NCI-H1930 (cell line): ENCODE results near the gene RASA4.
"Not testable (repeated sequence)": the region's sequence is repeated elsewhere in the genome, so short reads cannot be mapped to it uniquely, and the experiment has no call there.

Experiments
- DNase-seq, 2 experiments: peaks; one replicate each; lab custom pipeline; 2025; lab: John Stamatoyannopoulos, UW

Gene RASA4

DNA sequence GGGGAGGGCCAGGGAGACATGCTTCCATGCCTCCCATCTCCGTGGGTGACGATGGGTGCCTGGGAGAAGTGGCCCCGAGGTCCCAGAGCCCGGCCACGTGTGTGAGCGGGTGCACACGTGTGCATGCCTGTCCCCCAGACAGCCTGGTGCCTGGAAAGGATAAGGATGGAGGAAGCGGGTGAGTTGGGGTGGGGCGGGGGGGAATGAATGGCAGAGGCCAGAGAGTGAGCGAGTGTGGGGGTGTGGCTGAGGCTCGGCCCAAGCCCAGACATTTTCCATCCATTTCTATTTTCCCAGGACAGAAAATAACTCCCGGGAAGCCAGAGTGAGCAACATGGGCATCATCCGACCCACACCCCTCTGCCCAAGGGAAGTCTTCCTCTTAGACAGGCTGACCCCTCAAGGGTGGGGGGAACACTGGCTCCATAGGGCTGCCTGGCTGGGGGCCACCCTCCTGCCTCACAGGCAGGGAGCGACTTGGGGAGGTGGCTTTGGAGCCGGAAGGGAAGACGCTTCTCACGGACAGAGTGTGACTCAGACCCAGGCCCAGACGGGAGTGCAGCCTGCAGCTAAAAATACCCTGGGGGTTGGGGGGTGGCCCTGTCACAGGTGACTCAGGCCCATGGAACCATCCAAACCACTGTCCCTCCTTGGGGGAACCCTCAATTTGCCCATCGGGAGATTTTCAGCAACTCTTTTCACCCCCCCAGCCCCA, 12.0 kb downstream of the RASA4 start:
- DNase-seq, result not testable (repeated sequence)

DNA sequence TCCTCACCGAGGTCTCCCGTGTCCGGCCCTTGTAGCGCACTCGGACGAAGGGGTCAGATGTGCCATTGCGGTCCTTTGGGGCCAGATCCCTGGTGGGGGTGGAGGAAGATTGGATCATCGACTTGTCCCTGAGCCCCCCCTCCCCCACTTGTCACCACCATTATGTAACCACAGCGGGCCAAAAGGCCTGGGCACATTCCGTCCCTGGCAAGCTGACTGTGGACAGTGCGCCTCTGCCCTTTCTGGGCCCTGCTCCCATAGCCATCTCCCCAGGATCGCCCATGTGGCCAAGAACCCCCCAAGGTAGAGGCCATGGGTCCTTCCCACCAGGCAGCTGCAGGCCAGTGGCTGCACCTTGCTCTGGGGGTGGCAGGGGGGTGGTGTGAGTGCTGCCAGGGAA, 14.2 kb downstream of the RASA4 start:
- not testable (repeated sequence) for DNase-seq

DNA sequence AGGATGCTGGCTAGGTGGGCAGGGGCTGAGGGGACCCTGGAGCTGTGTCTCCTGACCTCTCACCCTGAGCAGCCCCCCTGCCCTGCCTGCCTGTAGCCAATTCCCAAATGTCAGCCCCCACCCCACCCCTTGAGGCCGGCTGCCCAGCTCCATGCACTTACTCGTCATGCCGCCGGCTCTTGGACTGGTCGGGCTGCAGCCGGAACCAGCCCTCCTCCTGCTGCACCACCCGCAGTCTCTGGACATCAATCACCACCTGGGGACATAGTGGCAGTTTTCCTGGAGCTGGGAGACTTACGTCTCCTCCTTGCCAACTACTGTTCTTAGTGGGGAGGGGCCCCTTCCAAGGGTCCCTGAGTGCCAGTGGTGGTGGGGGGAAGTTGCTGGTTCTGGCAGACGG, 16.9 kb downstream of the RASA4 start:
- not testable (repeated sequence) for DNase-seq

DNA sequence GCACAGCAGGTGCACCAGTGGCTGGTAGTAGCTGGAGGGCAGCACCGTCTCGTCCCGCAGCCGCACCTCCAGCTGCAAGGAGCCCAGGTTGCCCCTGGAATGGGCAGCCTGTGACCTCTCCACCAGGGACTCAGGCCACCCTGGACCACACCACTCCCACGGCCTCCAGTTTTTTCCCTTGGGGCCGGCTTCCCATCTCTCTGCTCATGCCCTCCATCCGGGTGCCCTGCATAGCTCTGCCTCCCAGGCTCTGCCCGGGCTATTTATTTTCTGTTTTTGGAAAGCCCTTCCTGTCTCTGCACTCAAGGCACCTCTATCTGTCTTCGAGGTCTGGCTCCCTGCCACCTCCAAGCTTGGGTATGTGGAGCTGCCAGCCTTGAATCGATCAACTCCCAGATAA, 20.5 kb downstream of the RASA4 start:
- not testable (repeated sequence) for DNase-seq

DNA sequence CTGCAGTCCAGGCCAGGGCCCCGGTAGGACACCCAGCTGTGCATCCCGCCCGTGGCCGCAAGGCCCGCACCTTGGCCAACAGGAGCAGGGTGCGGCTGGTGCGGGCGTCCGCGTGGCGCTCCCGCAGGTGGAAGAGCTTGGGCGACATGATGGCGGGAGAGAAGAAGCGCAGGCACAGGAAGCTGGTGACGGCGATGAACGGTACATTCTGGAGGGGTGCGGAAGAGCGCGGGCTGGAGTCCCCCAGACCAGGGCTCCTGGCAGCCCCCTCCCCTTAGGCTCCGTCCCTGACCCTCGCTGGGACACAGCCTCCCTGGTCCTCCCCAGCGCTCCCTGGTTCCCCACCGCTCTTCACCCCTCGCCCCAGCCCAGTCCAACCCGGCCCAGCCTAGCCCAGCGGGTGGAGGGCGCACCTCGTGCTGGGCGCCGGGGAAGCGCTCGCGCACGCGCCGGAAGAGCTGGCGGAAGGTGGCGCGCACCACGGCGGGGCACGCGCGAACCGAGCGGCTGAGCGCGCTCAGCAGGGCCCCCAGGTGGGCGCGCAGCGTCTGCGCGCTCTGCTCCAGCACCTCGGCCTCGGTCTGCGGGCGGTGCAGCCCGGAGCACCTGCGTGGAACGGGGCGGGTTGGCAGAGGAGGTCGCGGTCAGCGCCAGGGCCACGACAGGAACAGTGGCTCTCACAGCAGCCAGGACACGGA, 22.8 kb downstream of the RASA4 start:
- DNase-seq, result not testable (repeated sequence)

DNA sequence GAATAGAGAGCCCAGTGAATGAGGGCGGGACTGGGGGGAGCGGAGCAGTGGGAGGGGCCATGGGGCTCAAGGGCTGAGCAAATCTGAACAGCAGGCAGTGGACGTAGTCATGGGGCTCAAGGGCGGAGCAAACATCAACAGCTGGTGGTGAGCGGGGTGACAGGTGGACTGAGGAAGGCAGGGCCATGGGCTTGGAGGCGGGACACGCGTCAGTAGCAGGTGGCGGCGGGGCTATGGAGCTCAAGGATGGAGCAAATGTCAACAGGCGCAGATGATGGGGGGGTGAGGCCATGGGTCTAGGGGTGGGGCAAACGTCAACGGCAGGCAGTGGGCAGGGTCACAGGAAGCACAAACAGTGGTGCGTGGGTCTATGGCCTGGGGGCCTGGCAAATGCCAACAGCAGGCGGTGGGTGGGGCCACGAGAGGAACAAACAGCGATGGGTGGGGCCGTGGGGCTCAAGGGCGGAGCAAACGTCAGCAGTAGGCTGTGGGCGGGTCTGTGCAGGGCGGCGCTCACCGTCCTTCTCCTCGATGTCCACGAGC, 24.0 kb downstream of the RASA4 start:
- not testable (repeated sequence) for DNase-seq

DNA sequence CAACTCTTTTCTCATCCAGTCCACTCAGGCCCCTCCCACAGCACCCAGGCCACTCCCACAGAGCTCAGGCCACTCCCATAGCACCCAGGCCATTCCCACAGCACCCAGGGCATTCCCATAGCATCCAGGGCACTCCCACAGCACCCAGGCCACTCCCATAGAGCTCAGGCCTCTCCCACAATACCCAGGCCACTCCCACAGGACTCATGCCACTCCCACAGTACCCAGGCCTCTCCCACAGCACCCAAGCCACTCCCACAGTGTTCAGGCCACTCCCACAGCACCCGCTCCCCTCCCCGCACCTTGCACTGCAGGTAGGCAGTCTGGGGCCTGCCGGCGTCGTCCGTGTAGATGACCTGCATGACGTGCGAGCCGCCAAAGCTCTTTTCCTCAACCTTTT, 26.7 kb downstream of the RASA4 start:
- not testable (repeated sequence) for DNase-seq

DNA sequence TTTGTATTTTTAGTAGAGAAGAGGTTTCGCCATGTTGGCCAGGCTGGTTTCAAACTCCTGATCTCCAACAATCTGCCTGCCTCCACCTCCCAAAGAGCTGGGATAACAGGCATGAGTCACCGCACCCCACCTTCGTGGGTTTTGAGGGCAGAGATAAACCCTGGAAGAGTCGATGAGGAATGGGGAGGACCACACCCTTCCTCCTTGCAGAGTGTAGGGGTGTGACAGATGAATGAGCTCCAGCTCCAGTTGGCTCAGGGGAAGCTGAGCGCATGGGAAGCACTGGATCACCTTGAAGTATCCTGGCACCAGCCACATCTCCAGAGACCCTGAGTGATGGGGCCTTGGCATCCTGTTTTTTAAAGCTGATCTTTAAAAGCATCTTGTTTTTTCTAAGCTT, 33.1 kb downstream of the RASA4 start:
- DNase-seq, result not testable (repeated sequence)

DNA sequence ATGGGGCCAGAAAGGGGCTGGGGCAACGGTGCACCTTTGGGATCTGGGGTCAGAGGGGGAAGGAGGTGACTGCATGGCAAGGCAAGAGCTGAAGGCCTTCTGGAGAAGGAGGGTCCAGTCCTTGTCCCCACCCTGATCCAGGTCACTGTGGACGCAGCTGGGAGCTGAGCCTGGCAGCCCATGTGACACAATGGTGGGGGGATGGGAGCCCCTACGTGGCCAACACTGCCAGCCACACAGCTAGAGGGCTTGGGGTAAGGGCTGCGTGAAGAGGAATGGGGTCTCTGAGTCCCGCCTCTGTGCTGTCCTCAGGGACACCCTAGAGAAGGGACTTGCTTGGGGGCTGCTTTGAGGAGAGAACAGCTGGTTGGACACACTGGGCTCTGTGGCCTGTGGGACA, 34.8 kb downstream of the RASA4 start:
- not testable (repeated sequence) for DNase-seq

DNA sequence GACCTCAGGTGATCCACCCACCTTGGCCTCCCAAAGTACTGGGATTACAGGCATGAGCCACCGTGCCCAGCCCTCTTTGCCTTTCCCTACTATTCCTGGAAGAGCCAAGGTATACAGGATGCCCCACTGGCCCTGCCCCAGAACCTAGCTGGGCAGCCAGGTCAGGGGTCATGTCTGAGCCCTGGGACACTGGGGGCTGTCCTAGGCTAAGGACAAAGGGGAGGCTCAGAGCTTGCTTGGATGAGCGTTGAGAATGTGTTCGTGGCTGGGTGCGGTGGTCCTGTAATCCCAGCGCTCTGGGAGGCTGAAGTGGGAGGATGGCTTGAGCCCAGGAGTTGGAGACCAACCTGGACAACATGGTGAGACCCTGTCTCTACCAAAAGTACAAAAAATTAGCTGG, 38.1 kb downstream of the RASA4 start:
- not testable (repeated sequence) for DNase-seq

DNA sequence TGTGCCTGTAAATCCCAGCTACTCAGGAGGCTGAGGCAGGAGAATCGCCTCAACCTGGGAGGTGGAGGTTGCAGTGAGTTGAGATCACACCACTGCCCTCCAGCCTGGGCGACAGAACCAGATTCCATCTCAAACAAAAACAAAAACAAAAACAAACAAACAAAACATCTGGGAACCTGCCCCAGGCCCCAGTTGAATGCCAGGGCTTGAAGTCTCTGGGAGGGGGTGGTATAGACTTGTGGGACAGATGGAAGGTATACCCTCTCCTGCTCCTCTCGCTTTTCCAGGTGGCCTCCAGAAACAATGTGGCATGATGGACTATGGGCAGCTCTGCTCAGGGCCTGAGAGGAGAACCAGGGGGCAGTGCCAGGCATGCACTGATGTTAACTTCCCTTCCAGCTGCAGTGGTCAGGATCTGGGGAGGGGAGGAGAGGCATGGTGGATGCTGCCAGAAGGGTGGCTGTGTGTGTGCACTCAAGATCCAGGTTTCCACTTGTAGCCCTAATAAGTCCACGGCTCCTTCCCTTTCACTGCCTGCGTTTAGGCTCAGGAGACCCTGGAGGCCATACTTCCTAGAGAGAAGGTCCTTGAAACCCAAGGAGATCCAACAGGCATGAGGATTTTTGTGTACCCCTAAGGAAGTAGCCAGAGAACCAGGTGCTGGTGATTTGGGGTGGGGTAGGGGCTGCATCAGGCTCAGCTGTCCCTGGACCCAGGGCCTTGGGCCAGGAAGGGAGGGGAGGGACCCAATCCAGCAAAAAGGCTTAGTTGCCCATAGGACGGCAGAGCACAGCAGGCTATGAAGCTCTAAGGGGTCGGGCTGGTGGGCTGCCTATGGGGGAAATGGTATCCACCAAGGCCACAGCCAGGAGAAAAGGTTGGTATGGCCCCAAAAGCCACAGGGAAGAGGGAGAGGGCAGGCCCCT, 39.0 kb downstream of the RASA4 start:
- not testable (repeated sequence) for DNase-seq

DNA sequence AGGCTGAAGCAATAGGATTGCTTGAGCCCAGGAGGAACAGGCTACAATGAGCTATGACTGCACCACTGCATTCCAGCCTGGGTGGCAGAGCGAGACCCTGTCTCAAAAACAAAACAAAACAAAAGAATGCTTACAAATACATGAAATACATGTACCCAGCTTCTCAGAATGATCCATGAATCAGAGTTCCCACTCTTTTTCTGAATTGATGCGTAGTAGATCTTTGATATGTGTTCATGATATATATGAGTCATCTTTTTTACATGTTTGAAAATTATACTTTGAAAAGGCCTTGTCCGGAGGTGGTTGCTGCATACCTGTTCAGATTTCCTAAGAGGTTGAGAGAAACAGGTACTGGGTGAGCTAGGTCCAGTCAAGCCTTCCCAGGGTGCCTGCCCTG, 40.2 kb downstream of the RASA4 start:
- DNase-seq, result not testable (repeated sequence)

DNA sequence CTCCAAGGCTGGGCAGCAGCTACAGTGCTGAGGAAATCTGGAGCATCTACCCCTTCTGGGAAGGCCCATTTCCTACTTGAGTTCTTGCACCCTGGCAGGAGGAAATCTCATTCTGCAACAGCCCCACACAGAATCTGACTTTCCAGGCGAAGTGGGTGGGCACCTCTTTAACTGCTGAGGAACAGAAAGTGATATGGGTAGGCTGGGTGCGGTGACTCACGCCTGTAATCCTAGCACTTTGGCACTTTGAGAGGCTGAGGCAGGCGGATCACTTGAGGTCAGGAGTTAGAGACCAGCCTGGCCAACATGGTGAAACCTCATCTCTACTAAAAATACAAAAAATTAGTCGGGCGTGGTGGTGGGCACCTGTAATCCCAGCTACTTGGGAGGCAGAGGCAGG, 41.9 kb downstream of the RASA4 start:
- not testable (repeated sequence) for DNase-seq

DNA sequence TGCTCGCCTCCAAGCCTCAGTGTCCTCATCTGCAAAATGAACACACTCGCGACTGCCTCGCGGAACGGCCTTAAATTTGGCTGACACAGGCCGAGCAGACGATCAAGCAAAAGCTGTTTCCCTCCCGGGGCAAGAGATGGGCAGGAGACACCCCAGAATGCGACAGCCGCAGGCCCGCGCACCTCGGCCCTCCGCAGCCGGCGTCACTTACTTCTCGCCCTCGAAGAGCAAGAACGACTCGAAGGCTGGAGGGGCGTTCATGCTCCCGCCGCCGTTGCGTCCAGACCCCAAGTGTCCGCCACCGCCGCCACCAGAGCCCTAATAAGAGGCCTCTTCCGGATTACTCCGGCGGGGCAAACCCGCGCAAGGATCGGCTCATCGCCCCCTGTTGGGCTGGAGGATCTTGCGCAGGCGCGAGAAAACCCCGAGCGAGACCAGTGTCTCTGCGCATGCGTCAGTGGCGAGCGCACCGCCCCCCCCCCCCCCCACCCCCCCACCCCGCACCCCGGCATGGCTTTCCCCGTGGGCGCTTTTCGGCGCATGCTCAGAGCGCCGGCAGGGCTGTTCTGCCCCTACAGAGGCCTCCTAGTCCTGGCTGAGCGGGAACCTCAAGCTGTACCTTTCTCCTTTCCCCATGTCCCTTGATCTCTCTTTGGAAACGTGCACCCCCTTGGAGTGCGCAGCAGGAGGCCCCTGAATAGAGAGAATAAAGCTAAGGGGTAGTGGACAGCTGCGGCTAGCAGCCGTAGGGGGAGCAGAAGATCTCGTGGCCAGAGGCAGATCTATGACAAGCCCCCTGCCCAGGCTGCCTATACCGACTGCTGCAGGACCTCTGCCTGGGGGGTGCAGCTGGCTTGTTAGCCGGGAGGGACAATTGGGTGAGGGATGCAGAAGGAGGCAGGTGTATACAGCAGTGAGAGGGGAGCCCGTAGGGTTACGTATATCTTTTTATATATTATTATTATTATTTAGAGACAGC, 44.0 kb downstream of the RASA4 start, which contains the start of gene POLR2J3:
Gene POLR2J3, minus strand, starts transcription at position 323 of the 979 bp plus-strand sequence. Its CDS starts 62 bp downstream, at position 261.
- DNase-seq, result not testable (repeated sequence)

DNA sequence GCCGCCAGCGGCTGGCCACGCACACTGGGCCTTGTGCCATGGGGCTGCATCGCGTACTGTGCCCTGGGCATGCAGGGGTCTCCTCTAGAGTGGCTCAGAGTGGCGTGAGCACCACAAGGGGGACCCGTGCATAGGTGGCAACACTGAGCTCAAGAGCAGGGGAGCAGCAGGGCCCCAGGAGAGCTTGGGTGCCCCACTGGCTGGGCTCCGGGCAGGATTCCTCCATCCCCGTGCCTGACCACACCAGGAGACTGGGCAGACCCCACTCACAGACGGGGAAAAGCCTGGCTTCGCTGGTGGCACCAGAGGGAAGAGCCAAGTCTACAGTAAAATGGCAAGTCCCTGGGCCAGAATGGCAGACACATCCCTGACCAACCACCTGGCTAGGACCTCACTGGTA, 47.9 kb downstream of the RASA4 start:
- not testable (repeated sequence) for DNase-seq

DNA sequence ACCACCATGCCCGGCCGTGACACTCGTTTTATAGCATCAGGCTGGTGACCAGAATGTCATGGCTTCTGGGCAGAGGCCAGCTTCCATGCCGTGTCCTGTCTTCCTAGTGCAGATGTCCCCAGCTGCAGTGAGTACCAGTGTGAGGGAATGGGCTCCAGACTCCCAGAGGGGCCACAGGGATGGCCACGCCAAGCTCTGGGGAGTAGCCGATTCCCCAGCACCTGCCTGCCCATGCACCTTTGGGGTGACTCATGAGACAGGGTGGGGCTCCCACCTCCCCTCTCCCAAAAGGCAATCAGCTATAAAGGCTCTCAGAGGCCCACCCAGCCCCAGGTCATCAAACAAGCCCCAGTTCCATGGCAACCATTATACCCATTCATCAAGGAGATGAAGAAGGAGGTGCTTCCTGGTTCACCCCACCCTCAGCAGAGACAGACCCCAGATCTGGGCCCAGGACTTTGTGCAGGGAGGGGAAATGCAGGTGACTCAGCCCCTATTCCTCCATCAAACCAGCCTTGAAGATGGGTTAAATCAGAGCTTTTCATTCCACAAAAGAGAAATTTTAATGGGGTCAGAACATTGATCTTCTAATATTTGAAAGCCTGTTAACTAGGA, 65.6 kb downstream of the RASA4 start, which contains the start of gene SPDYE2:
Gene SPDYE2, plus strand, starts transcription at position 419 of the 615 bp plus-strand sequence. CDS start 2,030 bp downstream, outside the sequence.
- not testable (repeated sequence) for DNase-seq

DNA sequence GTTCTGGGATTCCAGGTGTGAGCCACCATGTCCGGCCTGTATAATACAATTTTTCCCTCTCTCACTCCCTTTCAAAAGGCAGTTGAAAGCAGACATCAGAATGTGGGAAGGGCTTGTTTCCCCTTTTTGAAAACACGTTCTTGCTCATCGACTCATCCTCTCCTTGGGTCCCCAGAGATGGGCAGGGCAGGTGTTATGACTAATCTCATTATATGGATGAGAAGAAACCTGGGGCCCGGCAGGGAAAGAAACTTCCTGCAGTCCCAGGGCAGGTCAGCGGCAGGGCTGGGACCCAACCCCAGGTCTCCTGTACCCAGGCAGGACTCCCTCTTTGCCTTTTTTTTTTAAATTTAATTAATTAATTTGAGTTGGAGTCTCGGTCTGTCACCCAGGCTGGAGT, 70.2 kb downstream of the RASA4 start:
- not testable (repeated sequence) for DNase-seq

DNA sequence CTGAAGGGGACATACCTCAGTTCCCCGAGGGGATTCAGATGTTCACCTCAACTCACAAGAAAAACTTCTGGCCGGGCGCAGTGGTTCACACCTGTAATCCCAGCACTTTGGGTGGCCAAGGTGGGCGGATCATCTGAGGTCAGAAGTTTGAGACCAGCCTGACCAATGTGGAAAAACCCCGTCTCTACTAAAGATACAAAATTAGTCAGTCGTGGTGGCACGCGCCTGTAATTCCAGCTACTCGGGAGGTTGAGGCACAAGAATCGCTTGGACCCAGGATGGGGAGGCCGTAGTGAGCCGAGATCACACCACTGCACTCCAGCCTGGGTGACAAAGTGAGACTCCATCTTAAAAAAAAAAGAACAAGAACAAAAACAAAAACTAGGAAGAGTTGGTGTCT, 71.3 kb downstream of the RASA4 start:
- DNase-seq, result not testable (repeated sequence)

DNA sequence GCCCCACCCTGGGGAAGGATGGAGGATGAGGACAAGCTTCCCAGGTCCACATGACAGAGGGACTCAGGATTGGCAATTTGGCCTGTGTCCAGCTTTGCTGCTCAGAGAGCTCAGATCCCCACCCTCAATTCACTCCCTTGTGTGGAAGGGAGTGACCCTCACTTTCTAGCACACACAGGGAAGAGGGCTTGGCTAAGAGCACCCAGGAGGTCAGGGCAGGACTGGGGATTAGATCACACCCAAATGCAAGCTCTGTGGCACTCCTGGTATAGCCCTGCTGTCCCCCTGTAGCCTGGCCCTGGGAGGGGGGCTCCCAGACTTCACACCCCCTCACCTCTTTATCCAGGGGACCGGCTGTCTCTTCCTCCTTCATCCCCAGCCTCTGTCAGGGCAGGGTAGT, 72.2 kb downstream of the RASA4 start:
- not testable (repeated sequence) for DNase-seq

DNA sequence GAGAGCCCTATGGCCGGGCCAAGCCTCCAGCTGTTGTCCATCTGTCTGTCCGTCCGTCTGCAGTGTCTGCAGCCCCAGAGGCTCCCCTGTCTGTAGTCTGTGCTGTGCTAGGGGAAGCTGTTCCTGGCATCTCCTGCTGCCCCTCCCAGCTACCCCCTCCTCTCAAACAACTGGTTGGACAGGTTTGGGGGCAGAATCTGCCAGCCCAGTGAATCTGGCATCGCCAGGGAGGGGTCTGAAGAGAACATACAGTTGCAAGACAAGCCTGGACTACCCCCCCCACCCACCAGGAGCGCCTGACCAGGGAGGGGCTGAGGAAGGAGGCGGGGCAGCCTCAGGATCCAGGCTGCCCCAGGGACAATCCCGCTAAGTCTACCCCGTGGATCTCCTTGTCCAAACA, 73.0 kb downstream of the RASA4 start, which contains the start of gene UPK3BL2:
Gene UPK3BL2, minus strand, starts transcription at position 101 of the 400 bp plus-strand sequence. Its CDS starts 60 bp downstream, at position 41.
- not testable (repeated sequence) for DNase-seq
